SK-N-SH (cell line): ENCODE results near the gene TMEM63C. TPM values are rescaled to one million over a fixed set of nuclear protein-coding genes. Genes with fewer than 3 reads are reported as not detected.

Experiments
- CTCF ChIA-PET: fragments of 300-600, 350-600 bp; formaldehyde crosslinking; extraction: SDS; loops from one replicate; lab custom pipeline; 2021; lab: Yijun Ruan, JAX
- POLR2A ChIA-PET: fragments of 350-600 bp; sonication (Branson Sonifier 250); formaldehyde crosslinking; extraction: SDS; loops from one replicate; lab custom pipeline; 2020; ENCODE audit warnings: antibody characterized with exemption, inconsistent platforms; lab: Yijun Ruan, JAX
- DNase-seq: peaks from one replicate; pipeline ENCODE4 v3.0.0; 2012
- H2AFZ ChIP-seq: fragments of 200-600 bp; sonication (generic); 2 replicates; pipeline ENCODE4 v1.8.1; 2016; ENCODE audit warnings: antibody characterized with exemption, mild to moderate bottlenecking, low read depth
- H3F3A ChIP-seq: fragments of 200-600 bp; sonication (generic); replicated peaks from 2 replicates; pipeline ENCODE3; 2016; ENCODE audit warnings: antibody characterized with exemption, mild to moderate bottlenecking; ENCODE audit not compliant: insufficient read depth
- H3K27ac ChIP-seq, 2 experiments: fragments of 200-500 bp in 1 of 2; fragments of 200-600 bp in 1 of 2; sonication (Bioruptor generic) in 1 of 2; sonication (generic), shearing (Covaris generic) in 1 of 2; 2 replicates each; pipeline versions ENCODE4 v1.5.1 to v1.6.1; 2014 to 2016; ENCODE audit warnings: low read depth in 2 of 2, inconsistent platforms in 1 of 2, low read length in 1 of 2, mild to moderate bottlenecking in 1 of 2, mixed read lengths in 1 of 2
- H3K27me3 ChIP-seq: fragments of 200-600 bp; sonication (generic), shearing (Covaris generic); 2 replicates; pipeline ENCODE4 v1.6.1; 2016; ENCODE audit warnings: mixed run types; ENCODE audit not compliant: insufficient read depth
- H3K36me3 ChIP-seq, 2 experiments: fragments of 200-500 bp in 1 of 2; fragments of 200-600 bp in 1 of 2; sonication (Bioruptor generic) in 1 of 2; sonication (generic) in 1 of 2; replicated peaks in 1 of 2; 2 replicates each; pipeline versions ENCODE3 to v1.5.1; 2014 to 2016; ENCODE audit warnings: low read length in 1 of 2, mild to moderate bottlenecking in 1 of 2; ENCODE audit not compliant: insufficient read depth in 2 of 2, control insufficient read depth in 1 of 2
- H3K4me1 ChIP-seq, 2 experiments: fragments of 200-500 bp in 1 of 2; fragments of 200-600 bp in 1 of 2; sonication (Bioruptor generic) in 1 of 2; sonication (generic), shearing (Covaris generic) in 1 of 2; 2 replicates each; pipeline versions ENCODE4 v1.5.1 to v1.6.1; 2014 to 2016; ENCODE audit warnings: low read depth in 1 of 2, low read length in 1 of 2, mixed run types in 1 of 2; ENCODE audit not compliant: insufficient read depth in 2 of 2, control insufficient read depth in 1 of 2
- H3K4me2 ChIP-seq: fragments of 200-600 bp; sonication (generic), shearing (Covaris generic); 2 replicates; pipeline ENCODE4 v1.6.1; 2017; ENCODE audit warnings: mixed run types
- H3K4me3 ChIP-seq, 2 experiments: fragments of 200-500 bp in 1 of 2; fragments of 200-600 bp in 1 of 2; sonication (Bioruptor generic) in 1 of 2; sonication (generic), shearing (Covaris generic) in 1 of 2; 2 replicates each; pipeline versions ENCODE4 v1.5.1 to v1.8.1; 2014 to 2016; ENCODE audit warnings: low read depth in 2 of 2, inconsistent platforms in 1 of 2, low read length in 1 of 2, mild to moderate bottlenecking in 1 of 2, mixed read lengths in 1 of 2, moderate library complexity in 1 of 2
- H3K79me2 ChIP-seq: fragments of 200-600 bp; sonication (generic); 2 replicates; pipeline ENCODE4 v1.8.1; 2017; ENCODE audit warnings: mild to moderate bottlenecking; ENCODE audit not compliant: insufficient read depth
- H3K9ac ChIP-seq: fragments of 200-600 bp; sonication (generic); 2 replicates; pipeline ENCODE4 v1.6.1; 2017; ENCODE audit warnings: mixed run types
- H3K9me2 ChIP-seq: fragments of 200-600 bp; sonication (generic); 2 replicates; pipeline ENCODE4 v1.6.1; 2017; ENCODE audit warnings: mixed run types
- H3K9me3 ChIP-seq: fragments of 200-600 bp; sonication (generic); 2 replicates; pipeline ENCODE4 v1.6.1; 2017; ENCODE audit warnings: mixed run types, mild to moderate bottlenecking, moderate library complexity
- H4K20me1 ChIP-seq: fragments of 200-600 bp; sonication (generic); 2 replicates; pipeline ENCODE4 v1.6.1; 2017; ENCODE audit warnings: mild to moderate bottlenecking, mixed run types; ENCODE audit not compliant: insufficient read depth
- EP300 ChIP-seq, 2 experiments: IDR thresholded peaks; 2 replicates each; pipeline versions ENCODE4 v1.4.0 to v1.6.1; 2012; ENCODE audit warnings: borderline replicate concordance in 1 of 2, low read depth in 1 of 2, low read length in 1 of 2
- EZH2phosphoT487 ChIP-seq: fragments of 200-600 bp; sonication (generic); IDR thresholded peaks from 2 replicates; pipeline ENCODE4 v1.6.1; 2017; ENCODE audit warnings: low read depth, mixed run types, mild to moderate bottlenecking, antibody characterized with exemption, moderate library complexity, borderline replicate concordance
- FOSL2 ChIP-seq: IDR thresholded peaks from 2 replicates; pipeline ENCODE4 v1.4.0; 2012; ENCODE audit warnings: low read depth, mild to moderate bottlenecking, moderate library complexity, borderline replicate concordance
- FOXJ3 ChIP-seq: sonication (generic); formaldehyde crosslinking; IDR thresholded peaks from 2 replicates; pipeline ENCODE4 v1.5.1; 2020; ENCODE audit warnings: mild to moderate bottlenecking, missing genetic modification reagents
- GATA2 ChIP-seq: sonication (generic); formaldehyde crosslinking; IDR thresholded peaks from 2 replicates; pipeline ENCODE4 v1.5.0; 2020; ENCODE audit warnings: mild to moderate bottlenecking, missing genetic modification reagents
- JUND ChIP-seq: IDR thresholded peaks from 2 replicates; pipeline ENCODE4 v1.4.0; 2012
- MEF2A ChIP-seq: IDR thresholded peaks from 2 replicates; pipeline ENCODE4 v1.4.0; 2012; ENCODE audit warnings: low read depth, borderline replicate concordance
- NFIC ChIP-seq: IDR thresholded peaks from 2 replicates; pipeline ENCODE4 v1.4.0; 2012; ENCODE audit warnings: borderline replicate concordance
- NRF1 ChIP-seq: IDR thresholded peaks from 2 replicates; pipeline ENCODE4 v1.6.1; 2012; ENCODE audit warnings: low read depth, mild to moderate bottlenecking, low read length
- POLR2AphosphoS5 ChIP-seq: IDR thresholded peaks from 2 replicates; pipeline ENCODE4 v1.6.1; 2012; ENCODE audit warnings: low read depth, low read length
- TAF1 ChIP-seq: IDR thresholded peaks from 2 replicates; pipeline ENCODE4 v1.6.1; 2012; ENCODE audit warnings: low read depth, mild to moderate bottlenecking, low read length, moderate library complexity, borderline replicate concordance
- TCF12 ChIP-seq: IDR thresholded peaks from 2 replicates; pipeline ENCODE4 v1.4.0; 2012
- WGBS: methylation state at CpG from one replicate; pipeline ENCODE4 v1.1.6; 2017; ENCODE audit warnings: low lambda C conversion rate; 5-methylcytosine and 5-hydroxymethylcytosine counted together
- polyA plus RNA-seq, 3 experiments: library from polyadenylated mRNA; depleted of rRNA; stranded (reverse); fragments of >200 nt; gene quantifications; 2 replicates each; pipeline ENCODE4 v1.2.3, GENCODE V29; 2012
- TF ChIP-seq, protein P1 (sequence below): IDR thresholded peaks from 2 replicates; pipeline ENCODE4; 2012
- TF ChIP-seq, protein P2 (sequence below): fragments of 150-350 bp; IDR thresholded peaks from 2 replicates; pipeline ENCODE4 v1.6.1; 2016; ENCODE audit warnings: mild to moderate bottlenecking, low read depth, low read length
- TF ChIP-seq, protein P3 (sequence below): IDR thresholded peaks from 2 replicates; pipeline ENCODE4 v1.4.0; 2012; ENCODE audit warnings: low read depth, borderline replicate concordance
- TF ChIP-seq, protein P4 (sequence below): IDR thresholded peaks from 2 replicates; pipeline ENCODE4 v1.6.1; 2012; ENCODE audit warnings: mild to moderate bottlenecking, low read depth, low read length, moderate library complexity
- TF ChIP-seq, protein P5 (sequence below): IDR thresholded peaks from 2 replicates; pipeline ENCODE4 v1.4.0; 2012; ENCODE audit warnings: low read depth, borderline replicate concordance
- TF ChIP-seq, protein P6 (sequence below): fragments of 150-350 bp; IDR thresholded peaks from 2 replicates; pipeline ENCODE4 v1.6.1; 2017; ENCODE audit warnings: antibody characterized with exemption, low read length, low read depth, borderline replicate concordance
- TF ChIP-seq, protein P7 (sequence below): fragments of 200-600 bp; sonication (generic); IDR thresholded peaks from 2 replicates; pipeline ENCODE4 v1.6.1; 2017; ENCODE audit warnings: antibody characterized with exemption, mild to moderate bottlenecking, moderate library complexity

TMEM63C gene
- polyA plus RNA-seq, 1 of the 3 experiments (the other 2 are of a cell fraction), result 0.25 TPM

DNA sequence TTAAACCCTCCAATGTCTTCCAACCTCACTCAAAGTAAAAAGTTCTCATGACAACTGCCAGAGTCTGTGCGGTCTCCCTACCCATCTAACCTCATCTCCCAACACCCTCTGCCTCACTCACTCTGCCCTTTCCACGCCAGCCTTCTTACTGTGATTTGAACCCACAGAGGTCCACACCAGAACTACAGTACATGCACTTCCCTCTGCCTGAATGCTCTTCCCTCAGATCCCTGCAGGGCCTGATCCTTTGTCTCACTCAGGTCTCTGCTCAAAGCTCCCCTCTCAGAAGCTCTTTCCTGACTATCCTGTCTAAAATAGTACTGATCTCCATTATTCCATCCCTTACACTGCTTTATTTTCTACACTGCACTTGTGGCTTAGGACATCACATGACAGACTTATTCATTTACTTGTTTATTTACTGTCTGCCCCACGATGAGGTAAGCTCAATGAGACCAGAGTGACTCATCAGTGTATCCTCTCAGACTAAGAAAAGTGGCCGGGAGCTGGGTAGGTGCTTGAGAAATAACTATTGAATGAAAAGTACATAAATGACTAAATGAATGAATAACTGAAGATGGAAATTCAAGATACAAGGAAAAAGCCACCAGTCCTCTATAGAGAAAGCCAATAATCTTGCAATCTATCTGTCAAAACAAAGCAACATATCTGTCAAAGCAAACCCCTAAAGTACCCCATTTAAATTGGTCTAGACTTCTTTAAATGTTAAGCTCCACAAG lies 122.0 kb downstream of the TMEM63C start:
- H3K4me1 ChIP-seq, result peaks cover 11 to 31% of the 10 kb centered on the region in 2 experiments
- no peak overlapping the region for H3K9ac ChIP-seq
- no peak overlapping the region for H2AFZ ChIP-seq
- TF ChIP-seq GATA2 (CRISPR knock-in tag) (no peak), EZH2phosphoT487 (no peak), POLR2AphosphoS5 (no peak), EP300 (IDR thresholded peaks at IDR 0.05; ENCODE audit: borderline replicate concordance in 1 of 2, low read depth in 1 of 2, low read length in 1 of 2) (peak in 1 of 2 experiments; percentile 46; a peak in 1 of 4 replicates), NFIC (peak; percentile 20; the same call in 1 of the 2 replicates), NRF1 (no peak), TAF1 (no peak), FOSL2 (peak; percentile 94), MEF2A (no peak), FOXJ3 (CRISPR knock-in tag) (no peak), JUND (peak; percentile 91), TCF12 (peak; percentile 62)
- TF ChIP-seq, protein P1, sequence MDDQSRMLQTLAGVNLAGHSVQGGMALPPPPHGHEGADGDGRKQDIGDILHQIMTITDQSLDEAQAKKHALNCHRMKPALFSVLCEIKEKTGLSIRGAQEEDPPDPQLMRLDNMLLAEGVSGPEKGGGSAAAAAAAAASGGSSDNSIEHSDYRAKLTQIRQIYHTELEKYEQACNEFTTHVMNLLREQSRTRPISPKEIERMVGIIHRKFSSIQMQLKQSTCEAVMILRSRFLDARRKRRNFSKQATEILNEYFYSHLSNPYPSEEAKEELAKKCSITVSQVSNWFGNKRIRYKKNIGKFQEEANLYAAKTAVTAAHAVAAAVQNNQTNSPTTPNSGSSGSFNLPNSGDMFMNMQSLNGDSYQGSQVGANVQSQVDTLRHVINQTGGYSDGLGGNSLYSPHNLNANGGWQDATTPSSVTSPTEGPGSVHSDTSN, result peak; percentile 68; the same call in 1 of the 2 replicates
- TF ChIP-seq, protein P2, sequence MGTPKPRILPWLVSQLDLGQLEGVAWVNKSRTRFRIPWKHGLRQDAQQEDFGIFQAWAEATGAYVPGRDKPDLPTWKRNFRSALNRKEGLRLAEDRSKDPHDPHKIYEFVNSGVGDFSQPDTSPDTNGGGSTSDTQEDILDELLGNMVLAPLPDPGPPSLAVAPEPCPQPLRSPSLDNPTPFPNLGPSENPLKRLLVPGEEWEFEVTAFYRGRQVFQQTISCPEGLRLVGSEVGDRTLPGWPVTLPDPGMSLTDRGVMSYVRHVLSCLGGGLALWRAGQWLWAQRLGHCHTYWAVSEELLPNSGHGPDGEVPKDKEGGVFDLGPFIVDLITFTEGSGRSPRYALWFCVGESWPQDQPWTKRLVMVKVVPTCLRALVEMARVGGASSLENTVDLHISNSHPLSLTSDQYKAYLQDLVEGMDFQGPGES, result no peak
- TF ChIP-seq, protein P3, sequence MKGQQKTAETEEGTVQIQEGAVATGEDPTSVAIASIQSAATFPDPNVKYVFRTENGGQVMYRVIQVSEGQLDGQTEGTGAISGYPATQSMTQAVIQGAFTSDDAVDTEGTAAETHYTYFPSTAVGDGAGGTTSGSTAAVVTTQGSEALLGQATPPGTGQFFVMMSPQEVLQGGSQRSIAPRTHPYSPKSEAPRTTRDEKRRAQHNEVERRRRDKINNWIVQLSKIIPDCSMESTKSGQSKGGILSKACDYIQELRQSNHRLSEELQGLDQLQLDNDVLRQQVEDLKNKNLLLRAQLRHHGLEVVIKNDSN, result peak; percentile 83
- TF ChIP-seq, protein P4, sequence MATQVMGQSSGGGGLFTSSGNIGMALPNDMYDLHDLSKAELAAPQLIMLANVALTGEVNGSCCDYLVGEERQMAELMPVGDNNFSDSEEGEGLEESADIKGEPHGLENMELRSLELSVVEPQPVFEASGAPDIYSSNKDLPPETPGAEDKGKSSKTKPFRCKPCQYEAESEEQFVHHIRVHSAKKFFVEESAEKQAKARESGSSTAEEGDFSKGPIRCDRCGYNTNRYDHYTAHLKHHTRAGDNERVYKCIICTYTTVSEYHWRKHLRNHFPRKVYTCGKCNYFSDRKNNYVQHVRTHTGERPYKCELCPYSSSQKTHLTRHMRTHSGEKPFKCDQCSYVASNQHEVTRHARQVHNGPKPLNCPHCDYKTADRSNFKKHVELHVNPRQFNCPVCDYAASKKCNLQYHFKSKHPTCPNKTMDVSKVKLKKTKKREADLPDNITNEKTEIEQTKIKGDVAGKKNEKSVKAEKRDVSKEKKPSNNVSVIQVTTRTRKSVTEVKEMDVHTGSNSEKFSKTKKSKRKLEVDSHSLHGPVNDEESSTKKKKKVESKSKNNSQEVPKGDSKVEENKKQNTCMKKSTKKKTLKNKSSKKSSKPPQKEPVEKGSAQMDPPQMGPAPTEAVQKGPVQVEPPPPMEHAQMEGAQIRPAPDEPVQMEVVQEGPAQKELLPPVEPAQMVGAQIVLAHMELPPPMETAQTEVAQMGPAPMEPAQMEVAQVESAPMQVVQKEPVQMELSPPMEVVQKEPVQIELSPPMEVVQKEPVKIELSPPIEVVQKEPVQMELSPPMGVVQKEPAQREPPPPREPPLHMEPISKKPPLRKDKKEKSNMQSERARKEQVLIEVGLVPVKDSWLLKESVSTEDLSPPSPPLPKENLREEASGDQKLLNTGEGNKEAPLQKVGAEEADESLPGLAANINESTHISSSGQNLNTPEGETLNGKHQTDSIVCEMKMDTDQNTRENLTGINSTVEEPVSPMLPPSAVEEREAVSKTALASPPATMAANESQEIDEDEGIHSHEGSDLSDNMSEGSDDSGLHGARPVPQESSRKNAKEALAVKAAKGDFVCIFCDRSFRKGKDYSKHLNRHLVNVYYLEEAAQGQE, result no peak
- TF ChIP-seq, protein P5, sequence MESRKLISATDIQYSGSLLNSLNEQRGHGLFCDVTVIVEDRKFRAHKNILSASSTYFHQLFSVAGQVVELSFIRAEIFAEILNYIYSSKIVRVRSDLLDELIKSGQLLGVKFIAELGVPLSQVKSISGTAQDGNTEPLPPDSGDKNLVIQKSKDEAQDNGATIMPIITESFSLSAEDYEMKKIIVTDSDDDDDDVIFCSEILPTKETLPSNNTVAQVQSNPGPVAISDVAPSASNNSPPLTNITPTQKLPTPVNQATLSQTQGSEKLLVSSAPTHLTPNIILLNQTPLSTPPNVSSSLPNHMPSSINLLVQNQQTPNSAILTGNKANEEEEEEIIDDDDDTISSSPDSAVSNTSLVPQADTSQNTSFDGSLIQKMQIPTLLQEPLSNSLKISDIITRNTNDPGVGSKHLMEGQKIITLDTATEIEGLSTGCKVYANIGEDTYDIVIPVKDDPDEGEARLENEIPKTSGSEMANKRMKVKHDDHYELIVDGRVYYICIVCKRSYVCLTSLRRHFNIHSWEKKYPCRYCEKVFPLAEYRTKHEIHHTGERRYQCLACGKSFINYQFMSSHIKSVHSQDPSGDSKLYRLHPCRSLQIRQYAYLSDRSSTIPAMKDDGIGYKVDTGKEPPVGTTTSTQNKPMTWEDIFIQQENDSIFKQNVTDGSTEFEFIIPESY, result no peak
- TF ChIP-seq, protein P6, sequence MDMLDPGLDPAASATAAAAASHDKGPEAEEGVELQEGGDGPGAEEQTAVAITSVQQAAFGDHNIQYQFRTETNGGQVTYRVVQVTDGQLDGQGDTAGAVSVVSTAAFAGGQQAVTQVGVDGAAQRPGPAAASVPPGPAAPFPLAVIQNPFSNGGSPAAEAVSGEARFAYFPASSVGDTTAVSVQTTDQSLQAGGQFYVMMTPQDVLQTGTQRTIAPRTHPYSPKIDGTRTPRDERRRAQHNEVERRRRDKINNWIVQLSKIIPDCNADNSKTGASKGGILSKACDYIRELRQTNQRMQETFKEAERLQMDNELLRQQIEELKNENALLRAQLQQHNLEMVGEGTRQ, result no peak
- TF ChIP-seq, protein P7, sequence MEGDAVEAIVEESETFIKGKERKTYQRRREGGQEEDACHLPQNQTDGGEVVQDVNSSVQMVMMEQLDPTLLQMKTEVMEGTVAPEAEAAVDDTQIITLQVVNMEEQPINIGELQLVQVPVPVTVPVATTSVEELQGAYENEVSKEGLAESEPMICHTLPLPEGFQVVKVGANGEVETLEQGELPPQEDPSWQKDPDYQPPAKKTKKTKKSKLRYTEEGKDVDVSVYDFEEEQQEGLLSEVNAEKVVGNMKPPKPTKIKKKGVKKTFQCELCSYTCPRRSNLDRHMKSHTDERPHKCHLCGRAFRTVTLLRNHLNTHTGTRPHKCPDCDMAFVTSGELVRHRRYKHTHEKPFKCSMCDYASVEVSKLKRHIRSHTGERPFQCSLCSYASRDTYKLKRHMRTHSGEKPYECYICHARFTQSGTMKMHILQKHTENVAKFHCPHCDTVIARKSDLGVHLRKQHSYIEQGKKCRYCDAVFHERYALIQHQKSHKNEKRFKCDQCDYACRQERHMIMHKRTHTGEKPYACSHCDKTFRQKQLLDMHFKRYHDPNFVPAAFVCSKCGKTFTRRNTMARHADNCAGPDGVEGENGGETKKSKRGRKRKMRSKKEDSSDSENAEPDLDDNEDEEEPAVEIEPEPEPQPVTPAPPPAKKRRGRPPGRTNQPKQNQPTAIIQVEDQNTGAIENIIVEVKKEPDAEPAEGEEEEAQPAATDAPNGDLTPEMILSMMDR, result no peak

More for the DNA sequence above, 122.0 kb downstream of the TMEM63C start:
- WGBS, result 43% methylated on average over 4 of the region's 4 CpGs
- Histone ChIP-seq H3K27ac (peak overlapping the region; percentile 40 to 87; a peak in 3 of 4 replicates), H3K27me3 (no peaks in the 10 kb centered on the region), H3F3A (peaks cover 24% of the 10 kb centered on the region), H3K4me2 (peak overlapping the region; percentile 56), H3K79me2 (no peaks in the 10 kb centered on the region), H3K9me3 (no peaks in the 10 kb centered on the region), H3K4me3 (0 out of 4 replicates have a peak overlapping the region, but pooled peaks of 1 of the 2 experiments have one; percentile 3), H3K36me3 (peaks cover 0 to 45% of the 10 kb centered on the region in 2 experiments), H4K20me1 (peaks cover 3% of the 10 kb centered on the region), H3K9me2 (no peaks in the 10 kb centered on the region)
- DNase-seq, result no peak
- POLR2A ChIA-PET, result interaction anchor here (1.2 kb wide), 1 partner anchor 12 kb away, joined by 4 read pairs; no protein-coding TSS in a partner anchor
- CTCF ChIA-PET, result interaction anchor here (0.6 to 7.3 kb wide), 5 partner anchors 11 to 217 kb away, joined by 3 to 143 read pairs (median 3); no protein-coding TSS in a partner anchor
